Right ventricle myocardium superior (tissue), 1 donor: ENCODE measurements around the gene CLEC4F. TPM values are rescaled to one million over a fixed set of nuclear protein-coding genes. Genes with fewer than 3 reads are reported as not detected.
A peak's percentile ranks its signal among the peaks of the same experiment; 100 is the strongest.

Experiments used
- ATAC-seq: fragments of 200-7000 bp; cut with Tn5 transposase; one replicate; pipeline ENCODE4 v1.9.1; 2020; ENCODE audit warnings: mild to moderate bottlenecking; ENCODE audit not compliant: poor library complexity
- DNase-seq: peaks from one replicate; pipeline ENCODE4 v3.0.0-alpha.2; 2020
- intact Hi-C: fragments of 100-400 bp; cut with DNase I; formaldehyde crosslinking; loops from one replicate; pipeline ENCODE4 v1.11.2; 2022
- total RNA-seq: library from RNA; stranded (reverse); fragmentation: NEBNext Ultra II Directional; extraction: Animal tissue kit (Norgen Biotek cat#: 25700); gene quantifications from one replicate; pipeline ENCODE4 v1.2.1, GENCODE V29; 2021
- donor health status: DM: no; HTN: yes; CAD: no; lungs with severe emphysema.

CLEC4F gene
- total RNA-seq, 1 donor from 2014 or later, result 0.08 TPM

DNA sequence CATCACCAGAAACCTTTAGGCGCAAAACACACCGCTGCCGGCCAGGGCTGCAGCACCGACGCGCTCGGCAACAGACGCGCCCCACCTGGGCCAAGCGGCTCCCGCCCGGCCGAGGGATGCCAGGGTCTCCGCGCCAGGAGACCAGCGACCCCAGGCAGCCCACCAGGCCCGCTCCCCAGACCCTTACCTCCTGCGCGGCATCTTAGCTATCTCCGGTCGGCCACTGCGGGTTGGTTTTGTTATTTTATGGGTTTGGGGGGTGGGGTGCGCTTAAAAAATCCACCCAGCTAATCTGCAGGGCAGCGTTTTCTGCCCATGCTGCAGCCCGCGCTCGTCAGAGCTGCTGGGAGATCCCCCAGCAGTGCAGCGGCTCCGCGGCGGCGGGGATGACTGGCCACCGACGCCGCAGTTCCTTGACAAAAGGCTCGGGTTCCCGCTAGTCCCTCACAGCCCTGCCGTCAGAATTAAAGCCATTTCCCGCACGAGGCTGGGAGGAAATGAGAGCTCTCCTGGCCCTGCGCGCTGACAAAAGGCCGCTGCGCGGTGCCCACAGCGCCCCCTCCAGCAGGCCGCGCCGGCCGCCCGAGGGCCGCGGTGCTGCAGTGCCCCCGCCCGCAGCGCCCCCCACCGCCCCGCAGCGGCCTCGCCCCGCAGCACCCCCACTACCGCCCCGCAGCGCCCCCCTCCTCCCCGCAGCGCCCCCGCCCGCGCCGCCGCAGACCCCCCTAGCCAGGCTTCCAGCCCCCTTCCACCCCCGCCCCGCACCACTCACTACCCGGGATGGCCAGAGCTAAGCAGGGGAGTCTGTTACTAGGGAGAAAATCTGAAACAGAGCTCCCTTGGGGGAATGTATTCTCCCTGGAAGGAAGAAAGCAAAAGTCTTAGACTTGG is 52.5 kb downstream of the CLEC4F start, which contains the start of gene ADD2:
Gene ADD2, minus strand, starts transcription at position 502 of the 891 bp plus-strand sequence. CDS start 61,792 bp downstream, outside the sequence.
- peak; percentile 69 for ATAC-seq
- DNase-seq, result peak; percentile 47
- intact Hi-C loops, result no loop called here

DNA sequence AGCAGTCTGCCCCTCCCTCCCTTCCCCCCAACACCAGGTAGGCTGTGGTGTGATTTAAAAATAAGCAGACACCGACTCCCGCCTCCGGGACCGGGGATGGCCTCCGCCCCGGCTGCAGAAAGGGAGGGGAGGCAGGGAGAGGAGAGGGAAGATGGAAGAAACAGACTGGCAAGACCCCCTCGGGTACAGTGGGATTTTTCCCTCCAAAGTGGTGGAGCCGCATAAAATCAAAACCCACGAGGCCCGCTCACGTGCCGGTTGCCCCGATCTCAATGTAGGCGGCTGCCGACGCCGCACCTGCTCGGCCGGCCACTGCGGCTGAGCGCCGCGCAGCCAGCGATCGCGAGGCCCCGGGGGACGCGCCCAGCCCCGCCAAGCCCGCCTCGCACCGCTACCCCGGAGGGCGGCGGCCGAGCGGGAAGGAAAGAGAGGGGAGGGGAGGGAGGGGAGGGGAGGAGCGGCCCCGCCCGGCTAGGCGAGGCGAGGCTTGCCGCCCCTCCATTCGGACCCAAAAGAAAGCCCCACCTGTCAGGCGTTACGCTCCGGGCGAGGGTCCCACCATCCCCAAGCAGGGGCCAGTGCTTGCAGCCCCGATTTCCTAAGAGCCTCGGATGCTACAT is 53.2 kb downstream of the CLEC4F start:
- no peak for ATAC-seq
- intact Hi-C loops, result no loop called here
- peak; percentile 37 for DNase-seq

DNA sequence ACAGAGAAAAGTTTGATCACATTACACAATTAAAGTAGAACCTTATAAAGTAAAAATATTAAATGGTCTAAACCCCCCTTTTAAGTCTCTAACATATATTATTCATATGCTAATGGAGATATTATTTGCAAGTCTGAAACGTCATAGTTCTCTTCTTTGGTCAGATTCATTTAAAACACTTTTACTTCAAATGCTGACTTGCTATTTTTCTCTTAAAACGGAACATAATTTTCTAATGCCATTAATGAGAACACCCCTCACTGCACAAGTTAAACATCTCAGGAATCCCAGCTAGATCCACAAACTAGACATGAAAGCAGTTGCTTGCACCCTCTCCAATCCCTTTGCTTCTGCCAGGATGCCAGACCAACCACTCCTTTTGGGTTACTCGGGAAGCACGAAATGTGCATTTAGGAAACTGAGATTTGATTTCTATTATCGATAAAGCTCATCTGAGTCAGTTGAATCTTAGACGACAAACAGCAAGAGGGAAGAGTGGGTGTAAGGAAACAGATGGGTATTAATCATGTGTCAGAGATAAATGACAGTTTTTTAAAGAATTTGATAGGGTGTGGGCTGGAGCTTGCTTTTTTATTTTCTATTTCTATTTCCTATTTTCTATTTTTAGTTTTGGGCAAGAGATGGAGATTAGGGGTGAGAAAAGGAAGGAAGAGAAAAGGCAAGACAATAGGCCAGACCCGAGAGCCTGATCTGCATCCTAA is 53.9 kb downstream of the CLEC4F start:
- no peak for DNase-seq
- intact Hi-C loops, result no loop called here
- ATAC-seq, result no peak

DNA sequence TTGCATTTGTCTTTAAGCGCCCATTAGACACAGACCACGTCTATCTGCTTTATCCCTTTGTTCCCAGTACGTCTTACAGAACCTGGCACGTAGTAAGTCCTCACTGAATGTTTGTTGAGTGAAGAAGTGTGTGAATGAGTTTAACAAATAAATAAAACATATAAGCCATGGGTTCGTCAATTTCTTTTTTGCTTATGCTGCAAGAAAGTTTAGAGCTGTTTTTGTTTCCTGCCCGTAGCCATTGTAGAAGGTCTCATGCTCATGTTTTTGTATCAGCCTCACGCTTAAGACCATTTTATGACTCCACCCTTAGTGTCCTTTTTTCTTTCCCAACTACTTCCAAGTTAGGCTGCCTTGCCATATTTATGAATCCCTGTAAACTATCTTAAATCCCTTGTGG is 54.9 kb downstream of the CLEC4F start:
- intact Hi-C loops, result no loop called here
- ATAC-seq, result no peak
- DNase-seq, result no peak

DNA sequence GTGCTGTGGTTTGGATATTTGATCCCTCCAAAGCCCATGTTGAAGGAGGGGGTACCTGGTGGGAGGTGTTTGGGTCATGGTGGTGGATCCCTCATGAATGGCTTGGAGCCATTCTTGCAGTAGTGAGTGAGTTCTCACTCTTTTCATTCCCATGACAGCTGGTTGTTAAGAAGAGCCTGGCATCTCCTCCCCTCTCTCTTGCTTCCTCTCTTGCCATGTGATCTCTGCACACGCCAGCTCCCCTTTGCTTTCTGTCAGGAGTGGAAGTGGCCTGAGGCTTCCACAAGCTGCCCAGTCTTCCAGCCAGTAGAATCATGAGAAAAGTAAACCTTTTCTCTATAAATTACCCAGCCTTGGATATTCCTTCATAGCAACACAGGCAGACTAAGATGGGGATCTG is 61.0 kb downstream of the CLEC4F start:
- ATAC-seq (no peak), DNase-seq (no peak)
- intact Hi-C loops, result no loop called here

Other genes with a start within 250 kb of the CLEC4F start
- gene ADD2, start 52.4 kb downstream of the CLEC4F start, total RNA-seq, result 2.0 TPM
- gene FIGLA, start 30.0 kb downstream of the CLEC4F start, total RNA-seq, result not detected
- not detected for gene CD207, start 15.2 kb upstream of the CLEC4F start, total RNA-seq
- 0.19 TPM for gene VAX2, start 80.0 kb upstream of the CLEC4F start, total RNA-seq
- gene ATP6V1B1, start 115.3 kb upstream of the CLEC4F start, total RNA-seq, result 0.43 TPM
- gene ANKRD53, start 158.0 kb upstream of the CLEC4F start, total RNA-seq, result 0.30 TPM
- 56.3 TPM for gene TEX261, start 174.3 kb upstream of the CLEC4F start, total RNA-seq
- 45.1 TPM for gene NAGK, start 248.0 kb upstream of the CLEC4F start, total RNA-seq